H9 (cell line): Measurements from ENCODE around the gene ZNF527. TPM values are rescaled to one million over a fixed set of nuclear protein-coding genes. Genes with fewer than 3 reads are reported as not detected.

ENCODE experiments used
- DNase-seq: peaks from one replicate; pipeline ENCODE4 v3.0.0-alpha.2; 2017
- H2AFZ ChIP-seq: one replicate; pipeline ENCODE4 v1.6.1; 2013; ENCODE audit warnings: mild to moderate bottlenecking, low read length, control low read depth, moderate library complexity
- H2AK5ac ChIP-seq: 2 replicates; pipeline ENCODE4 v1.6.1; 2013; ENCODE audit warnings: low read length, control low read depth, mixed read lengths; ENCODE audit not compliant: insufficient read length
- H2BK120ac ChIP-seq: one replicate; pipeline ENCODE4 v1.6.1; 2013; ENCODE audit warnings: low read depth, mild to moderate bottlenecking, low read length, control low read depth, inconsistent platforms; ENCODE audit not compliant: poor library complexity, severe bottlenecking
- H2BK12ac ChIP-seq: 2 replicates; pipeline ENCODE4 v1.6.1; 2013; ENCODE audit warnings: low read length, control low read depth, mixed read lengths, low read depth; ENCODE audit not compliant: insufficient read length
- H2BK15ac ChIP-seq: 2 replicates; pipeline ENCODE4 v1.6.1; 2013; ENCODE audit warnings: low read depth, low read length, control low read depth
- H2BK20ac ChIP-seq: one replicate; pipeline ENCODE4 v1.6.1; 2013; ENCODE audit warnings: low read depth, mild to moderate bottlenecking, low read length, control low read depth, inconsistent platforms; ENCODE audit not compliant: poor library complexity, severe bottlenecking
- H2BK5ac ChIP-seq: 2 replicates; pipeline ENCODE4 v1.6.1; 2013; ENCODE audit warnings: low read length, control low read depth, mixed read lengths; ENCODE audit not compliant: insufficient read length
- H3K14ac ChIP-seq: 2 replicates; pipeline ENCODE4 v1.6.1; 2013; ENCODE audit warnings: low read length, control low read depth; ENCODE audit not compliant: insufficient read depth
- H3K18ac ChIP-seq: 2 replicates; pipeline ENCODE4 v1.6.1; 2013; ENCODE audit warnings: low read depth, mild to moderate bottlenecking, mixed read lengths, low read length, control low read depth; ENCODE audit not compliant: insufficient read length
- H3K23ac ChIP-seq: 2 replicates; pipeline ENCODE4 v1.6.1; 2013; ENCODE audit warnings: low read length, control low read depth, mixed read lengths, low read depth; ENCODE audit not compliant: insufficient read length
- H3K23me2 ChIP-seq: 2 replicates; pipeline ENCODE4 v1.6.1; 2013; ENCODE audit warnings: low read depth, mild to moderate bottlenecking, mixed read lengths, low read length, control low read depth; ENCODE audit not compliant: insufficient read length, poor library complexity, severe bottlenecking
- H3K27ac ChIP-seq: 2 replicates; pipeline ENCODE4 v1.5.1; 2013; ENCODE audit warnings: low read length, control low read depth, mixed read lengths, low read depth; ENCODE audit not compliant: insufficient read length
- H3K27me3 ChIP-seq: 2 replicates; pipeline ENCODE4 v1.6.1; 2013; ENCODE audit warnings: low read length, control low read depth, inconsistent platforms; ENCODE audit not compliant: insufficient read depth
- H3K4ac ChIP-seq: 2 replicates; pipeline ENCODE4 v1.6.1; 2013; ENCODE audit warnings: low read depth, mild to moderate bottlenecking, control low read depth, inconsistent platforms, low read length, moderate library complexity
- H3K4me1 ChIP-seq: 2 replicates; pipeline ENCODE4 v1.6.1; 2013; ENCODE audit warnings: low read length, control low read depth, inconsistent platforms; ENCODE audit not compliant: insufficient read depth
- H3K4me2 ChIP-seq: 2 replicates; pipeline ENCODE4 v1.6.1; 2013; ENCODE audit warnings: low read length, control low read depth, mixed read lengths; ENCODE audit not compliant: insufficient read length, insufficient read depth
- H3K56ac ChIP-seq: 2 replicates; pipeline ENCODE4 v1.6.1; 2013; ENCODE audit warnings: low read depth, mild to moderate bottlenecking, mixed read lengths, low read length, control low read depth; ENCODE audit not compliant: insufficient read length
- H3K79me1 ChIP-seq: 2 replicates; pipeline ENCODE4 v1.6.1; 2013; ENCODE audit warnings: low read depth, mild to moderate bottlenecking, moderate library complexity, low read length, control low read depth, inconsistent platforms; ENCODE audit not compliant: insufficient read depth, poor library complexity, severe bottlenecking
- H3K79me2 ChIP-seq: 2 replicates; pipeline ENCODE4 v1.6.1; 2013; ENCODE audit warnings: low read length, control low read depth, inconsistent platforms; ENCODE audit not compliant: insufficient read depth
- H3K9ac ChIP-seq: 2 replicates; pipeline ENCODE4 v1.6.1; 2013; ENCODE audit warnings: low read length, control low read depth, mixed read lengths; ENCODE audit not compliant: insufficient read length; ENCODE audit errors: extremely low read depth
- H3K9me3 ChIP-seq: one replicate; pipeline ENCODE4 v1.6.1; 2013; ENCODE audit warnings: low read depth, low read length, inconsistent platforms; ENCODE audit not compliant: control insufficient read depth
- H3T11ph ChIP-seq: one replicate; pipeline ENCODE4 v1.6.1; 2013; ENCODE audit warnings: mild to moderate bottlenecking, low read length, control low read depth, inconsistent platforms
- H4K20me1 ChIP-seq: one replicate; pipeline ENCODE4 v1.6.1; 2013; ENCODE audit not compliant: control insufficient read depth, insufficient read length, insufficient read depth
- H4K5ac ChIP-seq: 2 replicates; pipeline ENCODE4 v1.6.1; 2013; ENCODE audit warnings: low read depth, mild to moderate bottlenecking, mixed read lengths, low read length, control low read depth; ENCODE audit not compliant: insufficient read length
- H4K8ac ChIP-seq: replicated peaks from 2 replicates; pipeline ENCODE4 v1.6.1; 2013; ENCODE audit warnings: low read length, control low read depth, mixed read lengths, low read depth; ENCODE audit not compliant: insufficient read length
- H4K91ac ChIP-seq: 2 replicates; pipeline ENCODE4 v1.6.1; 2013; ENCODE audit warnings: low read depth, mild to moderate bottlenecking, moderate library complexity, mixed read lengths, low read length, control low read depth; ENCODE audit not compliant: insufficient read length
- H3K27ac Mint-ChIP-seq, 3 experiments: 2 replicates in 2 of 3; 3 replicates in 1 of 3; pipeline ENCODE4 v1.8.0; 2020 to 2021; ENCODE audit warnings: mixed read lengths in 3 of 3, mild to moderate bottlenecking in 1 of 3, moderate library complexity in 1 of 3
- H3K27me3 Mint-ChIP-seq: 2 replicates; pipeline ENCODE4 v1.8.0; 2021; ENCODE audit warnings: low read depth, mild to moderate bottlenecking, moderate library complexity, mixed read lengths
- H3K36me3 Mint-ChIP-seq, 3 experiments: 2 replicates in 2 of 3; 3 replicates in 1 of 3; pipeline ENCODE4 v1.8.0; 2020 to 2021; ENCODE audit warnings: low read depth in 3 of 3, mixed read lengths in 3 of 3; ENCODE audit not compliant: insufficient read depth in 1 of 3
- H3K4me1 Mint-ChIP-seq, 2 experiments: 2 replicates each; pipeline ENCODE4 v1.8.0; 2020; ENCODE audit warnings: mixed read lengths in 2 of 2
- H3K4me3 Mint-ChIP-seq, 2 experiments: 2 replicates in 1 of 2; 3 replicates in 1 of 2; pipeline ENCODE4 v1.8.0; 2020 to 2021; ENCODE audit warnings: mild to moderate bottlenecking in 2 of 2, mixed read lengths in 2 of 2, moderate library complexity in 1 of 2
- H3K9me3 Mint-ChIP-seq, 2 experiments: 2 replicates in 1 of 2; 3 replicates in 1 of 2; pipeline ENCODE4 v1.8.0; 2020; ENCODE audit warnings: mild to moderate bottlenecking in 2 of 2, mixed read lengths in 2 of 2, moderate library complexity in 1 of 2
- WGBS: extraction: QIAGEN DNeasy Blood & Tissue Kit; methylation state at CpG from one replicate; pipeline ENCODE4 v1.1.7; 2013; ENCODE audit warnings: missing lambda C conversion rate, low lambda C conversion rate, mixed read lengths; ENCODE audit not compliant: insufficient read length; ENCODE audit errors: extremely low coverage; 5-methylcytosine and 5-hydroxymethylcytosine counted together
- total RNA-seq: library from RNA; stranded (reverse); gene quantifications from 2 replicates; pipeline ENCODE4 v1.2.1, GENCODE V29; 2021
- TF ChIP-seq, protein P1 (sequence below): fragments of 200-600 bp; sonication (generic); conservative IDR thresholded peaks from 3 replicates; pipeline ENCODE4 v1.8.0; 2021; ENCODE audit warnings: antibody characterized with exemption, mild to moderate bottlenecking

The ZNF527 gene
- total RNA-seq, 1 experiment from 2014 or later: 6.1 TPM

DNA sequence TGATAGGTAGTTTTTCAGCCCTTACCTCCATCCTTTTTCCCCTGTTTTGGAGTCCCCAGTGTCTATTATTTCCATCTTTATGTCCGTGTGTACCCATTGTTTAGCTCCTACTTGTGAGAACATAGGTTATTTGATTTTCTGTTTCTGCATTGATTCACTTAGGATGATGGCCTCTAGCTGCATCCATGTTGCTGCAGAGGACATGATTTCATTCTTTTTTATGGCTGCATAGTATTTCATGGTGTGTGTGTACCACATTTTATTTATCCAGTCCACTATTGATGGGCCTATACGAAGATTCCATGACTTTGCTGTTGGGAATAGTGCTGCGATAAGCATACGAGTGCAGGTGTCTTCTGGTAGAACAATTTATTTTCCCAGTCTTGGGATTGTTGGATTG, 15.0 kb upstream of the ZNF527 start:
- H2BK120ac ChIP-seq: no peak overlapping the region
- no peak overlapping the region for H3K27ac ChIP-seq
- no peak overlapping the region for H3T11ph ChIP-seq
- H3K9me3 ChIP-seq: no peaks in the 10 kb centered on the region
- no peak overlapping the region for H3K56ac ChIP-seq
- no peak overlapping the region for H4K91ac ChIP-seq
- Mint-ChIP-seq H3K9me3 (peaks cover 6 to 42% of the 10 kb centered on the region in 2 experiments), H3K36me3 (peaks cover 72 to 77% (median 76%) of the 10 kb centered on the region in 3 experiments), H3K27me3 (no peaks in the 10 kb centered on the region), H3K27ac (no peak overlapping the region), H3K4me1 (peaks cover 0 to 7% of the 10 kb centered on the region in 2 experiments; a peak in 2 of 4 replicates), H3K4me3 (no peak overlapping the region)
- H4K8ac ChIP-seq: no peak overlapping the region
- DNase-seq: no peak
- H2AFZ ChIP-seq: no peak overlapping the region
- no CpG with 5 or more reads among the region's 4 CpGs for WGBS
- no peak overlapping the region for H4K5ac ChIP-seq
- no peak overlapping the region for H2BK12ac ChIP-seq
- H3K9ac ChIP-seq: no peak overlapping the region
- no peaks in the 10 kb centered on the region for H3K23me2 ChIP-seq
- no peak overlapping the region for H2BK5ac ChIP-seq
- no peaks in the 10 kb centered on the region for H3K79me2 ChIP-seq
- H2BK20ac ChIP-seq: no peak overlapping the region
- H3K27me3 ChIP-seq: no peaks in the 10 kb centered on the region
- H2AK5ac ChIP-seq: no peak overlapping the region
- no peaks in the 10 kb centered on the region for H3K4me1 ChIP-seq
- no peaks in the 10 kb centered on the region for H3K79me1 ChIP-seq
- H3K4ac ChIP-seq: no peak overlapping the region
- H2BK15ac ChIP-seq: no peak overlapping the region
- no peaks in the 10 kb centered on the region for H4K20me1 ChIP-seq
- H3K4me2 ChIP-seq: no peak overlapping the region
- TF ChIP-seq, protein P1, sequence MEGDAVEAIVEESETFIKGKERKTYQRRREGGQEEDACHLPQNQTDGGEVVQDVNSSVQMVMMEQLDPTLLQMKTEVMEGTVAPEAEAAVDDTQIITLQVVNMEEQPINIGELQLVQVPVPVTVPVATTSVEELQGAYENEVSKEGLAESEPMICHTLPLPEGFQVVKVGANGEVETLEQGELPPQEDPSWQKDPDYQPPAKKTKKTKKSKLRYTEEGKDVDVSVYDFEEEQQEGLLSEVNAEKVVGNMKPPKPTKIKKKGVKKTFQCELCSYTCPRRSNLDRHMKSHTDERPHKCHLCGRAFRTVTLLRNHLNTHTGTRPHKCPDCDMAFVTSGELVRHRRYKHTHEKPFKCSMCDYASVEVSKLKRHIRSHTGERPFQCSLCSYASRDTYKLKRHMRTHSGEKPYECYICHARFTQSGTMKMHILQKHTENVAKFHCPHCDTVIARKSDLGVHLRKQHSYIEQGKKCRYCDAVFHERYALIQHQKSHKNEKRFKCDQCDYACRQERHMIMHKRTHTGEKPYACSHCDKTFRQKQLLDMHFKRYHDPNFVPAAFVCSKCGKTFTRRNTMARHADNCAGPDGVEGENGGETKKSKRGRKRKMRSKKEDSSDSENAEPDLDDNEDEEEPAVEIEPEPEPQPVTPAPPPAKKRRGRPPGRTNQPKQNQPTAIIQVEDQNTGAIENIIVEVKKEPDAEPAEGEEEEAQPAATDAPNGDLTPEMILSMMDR: no peak
- no peak overlapping the region for H3K23ac ChIP-seq
- no peak overlapping the region for H3K18ac ChIP-seq
- no peak overlapping the region for H3K14ac ChIP-seq
